Bronchial epithelial cell (primary cell): Measurements from ENCODE around the gene EIF2A. TPM values are rescaled to one million over a fixed set of nuclear protein-coding genes. Genes with fewer than 3 reads are reported as not detected.

Experiments
- DNase-seq: peaks from one replicate; pipeline ENCODE4 v3.0.0-alpha.2; 2010; ENCODE audit warnings: low read depth
- FAIRE-seq: peaks from 2 replicates; lab custom pipeline; 2011; peaks lifted over from hg19 to GRCh38; lab: Jason Lieb, UNC
- H3K27me3 ChIP-seq: 2 replicates; pipeline ENCODE4 v1.5.1; 2011; ENCODE audit warnings: low read length; ENCODE audit not compliant: control insufficient read depth, insufficient read depth
- H3K36me3 ChIP-seq: 2 replicates; pipeline ENCODE4 v1.5.1; 2011; ENCODE audit warnings: low read length; ENCODE audit not compliant: control insufficient read depth, insufficient read depth
- H3K4me3 ChIP-seq: 2 replicates; pipeline ENCODE4 v1.5.1; 2011; ENCODE audit warnings: mild to moderate bottlenecking, low read depth, low read length, control low read depth
- CTCF ChIP-seq: IDR thresholded peaks from 2 replicates; pipeline ENCODE4 v1.5.1; 2011; ENCODE audit warnings: mild to moderate bottlenecking, moderate library complexity, low read length, control low read depth, inconsistent platforms; ENCODE audit not compliant: insufficient read depth, severe bottlenecking
- total RNA-seq: library from RNA; depleted of rRNA; stranded (reverse); fragments of >200 nt; gene quantifications from 2 replicates; pipeline ENCODE4 v1.2.1, GENCODE V29; 2014

Gene EIF2A
- total RNA-seq, 1 donor from 2014 or later: 222 TPM

GRCh38 chr3:150623945-150624344 lies 77.4 kb downstream of the EIF2A start:
- no peak overlapping the region for H3K4me3 ChIP-seq
- DNase-seq (no peak), FAIRE-seq (no peak)
- peaks cover 5% of the 10 kb centered on the region for H3K36me3 ChIP-seq
- no peaks in the 10 kb centered on the region for H3K27me3 ChIP-seq
- TF ChIP-seq CTCF: no peak

GRCh38 chr3:150626148-150626930 lies 79.8 kb downstream of the EIF2A start:
- peaks cover 6% of the 10 kb centered on the region for H3K36me3 ChIP-seq
- H3K4me3 ChIP-seq: no peak overlapping the region
- FAIRE-seq (no peak), DNase-seq (no peak)
- no peaks in the 10 kb centered on the region for H3K27me3 ChIP-seq
- TF ChIP-seq CTCF: no peak

- FAIRE-seq (no peak), DNase-seq (no peak)
- Histone ChIP-seq H3K36me3 (peaks cover 6% of the 10 kb centered on the region), H3K4me3 (no peak overlapping the region), H3K27me3 (no peaks in the 10 kb centered on the region)
- no peak for TF ChIP-seq CTCF
These were observed 81.0 kb downstream of the EIF2A start for GRCh38 chr3:150627557-150627956.

DNA sequence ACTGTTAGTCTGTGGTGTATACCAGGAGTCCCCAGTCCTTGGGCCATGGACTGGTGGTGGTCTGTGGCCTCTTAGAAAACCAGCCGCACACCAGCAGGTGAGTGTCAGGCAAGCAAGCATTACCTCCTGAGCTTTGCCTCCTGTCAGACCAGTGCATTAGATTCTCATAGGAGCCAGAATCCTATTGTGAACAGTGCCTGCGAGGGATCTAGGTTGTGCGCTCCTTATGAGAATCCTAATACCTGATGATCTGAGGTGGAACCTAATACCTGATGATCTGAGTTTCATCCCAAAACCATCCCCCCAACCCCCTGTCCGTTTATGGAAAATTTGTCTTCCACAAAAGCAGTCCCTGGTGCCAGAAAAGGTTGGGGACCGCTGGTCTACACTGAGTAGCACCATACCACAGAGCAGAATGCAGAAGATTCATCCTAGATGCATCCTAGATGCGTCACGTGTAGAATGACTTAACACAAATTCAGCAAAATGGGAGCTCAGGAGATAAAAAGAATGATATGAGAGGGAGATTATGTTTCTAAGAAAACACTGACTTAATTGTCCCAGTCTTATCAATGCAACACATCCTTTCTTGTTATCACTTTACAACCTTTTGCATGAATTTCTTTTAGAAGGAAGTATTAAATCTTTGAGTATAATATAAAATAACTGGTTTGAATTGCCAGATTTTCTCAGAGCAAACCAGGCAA lies 85.1 kb downstream of the EIF2A start:
- no peak for TF ChIP-seq CTCF
- Histone ChIP-seq H3K36me3 (peaks cover 4% of the 10 kb centered on the region), H3K27me3 (no peaks in the 10 kb centered on the region), H3K4me3 (no peak overlapping the region)
- FAIRE-seq: no peak
- no peak for DNase-seq

DNA sequence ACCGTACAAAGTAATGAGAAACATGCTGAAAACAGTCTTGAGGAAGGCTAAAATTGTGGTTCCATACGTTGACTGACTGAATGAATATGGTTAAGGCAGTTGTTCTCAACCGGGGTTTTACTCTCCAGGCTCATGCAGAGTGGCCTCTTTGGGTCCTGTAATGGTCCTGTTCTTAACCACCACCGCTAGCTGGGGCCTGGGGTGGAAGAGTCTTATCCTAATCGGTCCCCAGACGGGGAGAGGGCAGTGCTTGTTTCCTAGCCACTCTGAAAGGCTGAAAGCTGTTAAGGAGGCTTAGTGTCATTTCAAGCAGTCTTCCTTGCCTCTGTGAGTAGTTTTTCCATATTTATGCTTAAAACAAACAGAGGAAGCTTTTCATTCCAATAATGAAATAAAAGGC lies 88.5 kb downstream of the EIF2A start:
- FAIRE-seq (no peak), DNase-seq (no peak)
- no peaks in the 10 kb centered on the region for H3K27me3 ChIP-seq
- no peak overlapping the region for H3K4me3 ChIP-seq
- TF ChIP-seq CTCF: no peak
- H3K36me3 ChIP-seq: peaks cover 1% of the 10 kb centered on the region
